Kidney tubule cell (primary cell): Measurements from ENCODE around the gene SYNE4.
A peak's percentile ranks its signal among the peaks of the same experiment; 100 is the strongest.
"Not testable (repeated sequence)": the region's sequence is repeated elsewhere in the genome, so short reads cannot be mapped to it uniquely, and the experiment has no call there.

Experiments
- DNase-seq: peaks from one replicate; pipeline ENCODE4 v3.0.0-alpha.2; 2018; ENCODE audit warnings: low spot score

The SYNE4 gene, protein sequence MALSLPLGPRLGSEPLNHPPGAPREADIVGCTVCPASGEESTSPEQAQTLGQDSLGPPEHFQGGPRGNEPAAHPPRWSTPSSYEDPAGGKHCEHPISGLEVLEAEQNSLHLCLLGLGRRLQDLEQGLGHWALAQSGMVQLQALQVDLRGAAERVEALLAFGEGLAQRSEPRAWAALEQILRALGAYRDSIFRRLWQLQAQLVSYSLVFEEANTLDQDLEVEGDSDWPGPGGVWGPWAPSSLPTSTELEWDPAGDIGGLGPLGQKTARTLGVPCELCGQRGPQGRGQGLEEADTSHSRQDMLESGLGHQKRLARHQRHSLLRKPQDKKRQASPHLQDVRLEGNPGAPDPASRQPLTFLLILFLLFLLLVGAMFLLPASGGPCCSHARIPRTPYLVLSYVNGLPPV

GRCh38 chr19:36008336-36008978, at the start of gene SYNE4:
Gene SYNE4, minus strand, starts transcription at chr19:36008813. Its CDS starts 132 bp downstream, at chr19:36008681.
- DNase-seq: peak; percentile 74

DNA sequence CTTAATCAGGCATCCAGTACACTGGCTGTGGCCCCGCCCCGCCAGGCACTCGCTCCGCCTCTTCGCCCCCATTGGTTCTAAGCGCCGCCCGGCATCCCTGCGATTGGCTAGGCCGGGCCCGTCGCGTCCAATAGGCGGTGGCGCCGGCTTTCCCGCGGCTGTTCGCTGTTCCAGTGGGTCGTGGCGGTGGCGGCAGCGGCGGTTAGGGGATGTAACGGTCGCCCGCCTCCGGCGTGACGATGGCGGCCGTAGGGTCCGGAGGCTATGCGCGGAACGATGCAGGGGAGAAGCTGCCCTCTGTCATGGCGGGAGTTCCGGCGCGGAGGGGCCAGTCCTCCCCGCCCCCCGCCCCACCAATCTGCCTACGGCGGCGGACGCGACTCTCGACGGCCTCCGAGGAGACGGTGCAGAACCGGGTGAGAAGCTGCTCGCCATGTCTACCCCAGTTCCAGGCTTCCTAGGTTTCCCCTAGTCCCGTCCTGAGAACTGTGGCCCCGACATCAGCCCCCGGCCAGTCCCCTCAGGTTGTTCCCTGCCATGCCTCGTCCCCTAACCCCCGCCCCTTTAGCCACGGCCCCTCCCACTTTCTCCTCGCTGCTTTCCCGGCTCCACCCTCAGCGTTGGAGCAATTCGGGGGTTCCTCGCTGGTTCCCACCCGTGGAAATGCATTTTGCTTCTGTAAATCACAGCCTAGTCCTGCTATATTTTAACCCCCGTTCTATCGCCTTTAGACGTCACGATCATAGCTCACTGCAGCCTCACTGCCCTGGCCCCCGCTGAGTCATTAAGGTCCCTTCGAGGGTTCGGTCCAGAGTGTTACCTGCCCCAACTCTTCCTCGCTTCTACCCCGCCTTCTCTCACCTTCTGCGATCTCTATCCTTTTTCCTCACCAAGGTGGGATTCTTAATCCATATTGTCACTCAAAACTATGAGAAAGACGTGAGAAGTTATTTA, 46.4 kb upstream of the SYNE4 start, which contains the start of gene WDR62:
TSS of gene WDR62 (plus strand) at position 165 of the 954 bp plus-strand sequence. CDS start at position 240, 75 bp downstream.
- DNase-seq: peak; percentile 93

DNA sequence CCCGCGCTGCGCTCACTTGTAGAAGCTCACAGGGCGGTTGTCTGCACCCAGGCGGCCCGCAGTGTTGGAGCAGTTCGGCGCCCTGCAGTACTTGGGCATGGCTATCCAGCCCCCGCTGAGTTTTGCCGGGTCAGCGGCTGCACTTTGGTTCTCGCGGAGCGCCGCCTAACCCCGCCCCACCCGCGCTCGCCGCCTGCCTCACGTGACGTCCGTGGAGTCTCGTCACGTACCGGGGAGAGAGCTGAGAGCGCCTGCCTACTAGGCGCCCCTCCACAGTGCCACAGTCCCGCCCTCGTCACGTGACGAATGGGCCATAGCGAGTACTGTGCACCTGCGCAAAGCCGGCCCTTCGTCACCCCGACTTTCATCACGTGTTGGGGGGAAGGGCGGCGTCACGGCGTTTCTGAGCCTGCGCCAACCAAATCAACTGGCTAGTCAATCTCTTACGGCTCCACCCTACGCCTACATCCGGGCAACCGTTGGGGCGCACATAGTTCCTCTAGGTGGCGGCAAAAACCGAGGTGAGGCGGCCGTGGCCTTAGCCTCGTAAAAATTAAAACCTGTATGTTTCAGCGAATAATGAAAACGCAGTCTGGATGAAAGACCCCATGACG, 45.6 kb upstream of the SYNE4 start, which contains the start of gene THAP8:
TSS of gene THAP8 (minus strand) at position 167 of the 614 bp plus-strand sequence. CDS start at position 99, 68 bp downstream.
- DNase-seq: peak; percentile 99

- DNase-seq: no peak
These were observed 43.0 kb upstream of the SYNE4 start for GRCh38 chr19:36051637-36052036.

GRCh38 chr19:36051236-36051635, 42.6 kb upstream of the SYNE4 start:
- DNase-seq: no peak

GRCh38 chr19:36049080-36049698, 40.6 kb upstream of the SYNE4 start:
- peak; percentile 25 for DNase-seq

DNA sequence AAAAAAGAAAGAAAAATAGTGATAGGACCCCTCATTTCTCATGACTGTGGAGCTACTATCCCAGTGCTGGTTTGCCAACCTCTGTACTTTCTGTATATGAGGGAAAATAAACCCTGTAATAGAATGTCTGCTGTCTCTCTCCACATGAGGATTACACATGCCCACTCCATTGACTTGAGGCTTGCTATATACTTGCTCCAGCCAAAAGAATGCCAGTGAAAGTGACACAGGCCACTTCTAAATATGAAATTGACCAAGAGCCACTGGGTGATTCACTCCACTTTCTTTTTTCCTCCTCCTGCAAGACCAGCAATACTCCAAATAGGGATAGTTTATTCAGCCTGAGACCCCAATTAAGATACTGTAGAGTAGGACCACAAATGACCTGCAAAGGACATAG, 39.2 kb upstream of the SYNE4 start:
- DNase-seq: no peak

DNA sequence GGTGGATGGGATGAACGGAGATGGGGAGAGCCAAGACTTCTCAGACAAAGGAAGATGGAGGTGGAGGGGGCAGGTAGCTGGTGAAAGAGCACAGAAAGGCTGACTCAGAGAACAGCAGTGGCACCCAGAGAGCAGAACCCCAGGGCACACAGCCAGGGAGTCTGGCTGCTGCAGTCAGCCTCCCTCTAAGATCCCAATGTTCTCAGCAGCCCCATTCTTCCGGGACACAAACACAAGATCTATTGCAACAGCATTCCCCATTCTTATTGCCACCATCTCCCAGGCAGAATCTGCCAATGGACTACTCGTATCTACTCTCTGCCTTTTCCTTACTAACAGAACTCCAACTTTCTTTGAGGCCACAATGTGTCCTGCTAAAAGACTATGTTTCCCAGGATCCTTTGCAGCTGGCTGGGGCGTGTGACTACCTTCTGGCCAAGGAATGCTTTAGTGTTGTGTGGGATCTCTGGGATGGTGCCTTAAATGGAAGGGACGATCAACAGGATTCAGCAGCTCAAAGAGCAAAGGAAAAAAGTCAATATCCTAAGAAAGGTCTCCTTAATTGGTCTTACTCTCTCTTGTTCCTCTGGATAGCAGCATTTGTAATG, 37.9 kb upstream of the SYNE4 start:
- no peak for DNase-seq

GRCh38 chr19:36043952-36044351, 35.3 kb upstream of the SYNE4 start:
- no peak for DNase-seq

GRCh38 chr19:36041831-36042230, 33.2 kb upstream of the SYNE4 start:
- peak; percentile 72 for DNase-seq

- not testable (repeated sequence) for DNase-seq
These were observed 32.5 kb upstream of the SYNE4 start for GRCh38 chr19:36041092-36041491.

- no peak for DNase-seq
These were observed 31.9 kb upstream of the SYNE4 start for GRCh38 chr19:36040495-36040894.

DNA sequence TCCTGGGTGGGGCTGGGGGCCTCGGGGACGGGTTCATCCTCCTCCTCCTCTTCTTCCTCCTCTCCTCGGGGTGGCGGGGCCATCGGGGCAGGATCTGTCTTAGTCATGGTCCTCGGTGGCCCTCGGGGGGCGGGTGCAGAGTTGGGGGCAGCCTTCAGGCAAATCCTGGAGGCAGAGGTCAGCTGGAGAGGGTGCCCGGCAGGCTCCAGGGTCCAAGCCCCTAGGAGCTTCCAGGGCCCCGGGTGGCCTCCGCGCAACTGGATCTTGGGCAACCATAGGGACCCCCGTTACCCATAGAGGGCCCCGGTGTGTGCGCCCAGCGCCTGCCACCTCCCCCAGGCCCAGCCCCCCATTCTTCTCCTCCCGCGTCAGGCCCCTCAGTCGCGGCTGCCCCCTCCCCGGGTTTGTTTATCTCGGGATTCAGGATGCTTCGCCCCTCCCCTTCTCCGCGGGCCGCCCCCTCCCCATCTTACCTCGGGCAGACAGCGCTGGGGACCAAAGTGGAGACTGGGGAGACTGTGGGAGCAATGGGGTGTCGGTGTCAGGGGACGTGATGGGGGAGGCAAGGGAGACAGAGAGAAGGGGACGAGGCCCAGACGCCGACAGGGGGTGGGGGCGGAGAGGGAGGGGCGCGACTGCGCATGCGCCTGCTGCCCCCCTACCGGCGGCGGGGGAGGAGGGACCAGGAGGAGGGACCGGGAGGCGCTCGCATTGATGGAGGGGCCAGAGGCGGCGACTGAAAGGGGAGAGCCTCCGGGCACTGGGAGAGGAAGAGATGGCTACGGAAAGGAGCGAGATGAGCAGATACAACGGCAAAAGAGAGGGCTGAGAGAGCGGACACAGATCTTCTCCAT, 23.9 kb upstream of the SYNE4 start, which contains the start of gene CLIP3:
TSS of gene CLIP3 (minus strand) at position 623 of the 854 bp plus-strand sequence. CDS start at position 107, 516 bp downstream.
- peak; percentile 25 for DNase-seq

- DNase-seq: no peak
These were observed 22.7 kb upstream of the SYNE4 start for GRCh38 chr19:36031308-36031707.

DNA sequence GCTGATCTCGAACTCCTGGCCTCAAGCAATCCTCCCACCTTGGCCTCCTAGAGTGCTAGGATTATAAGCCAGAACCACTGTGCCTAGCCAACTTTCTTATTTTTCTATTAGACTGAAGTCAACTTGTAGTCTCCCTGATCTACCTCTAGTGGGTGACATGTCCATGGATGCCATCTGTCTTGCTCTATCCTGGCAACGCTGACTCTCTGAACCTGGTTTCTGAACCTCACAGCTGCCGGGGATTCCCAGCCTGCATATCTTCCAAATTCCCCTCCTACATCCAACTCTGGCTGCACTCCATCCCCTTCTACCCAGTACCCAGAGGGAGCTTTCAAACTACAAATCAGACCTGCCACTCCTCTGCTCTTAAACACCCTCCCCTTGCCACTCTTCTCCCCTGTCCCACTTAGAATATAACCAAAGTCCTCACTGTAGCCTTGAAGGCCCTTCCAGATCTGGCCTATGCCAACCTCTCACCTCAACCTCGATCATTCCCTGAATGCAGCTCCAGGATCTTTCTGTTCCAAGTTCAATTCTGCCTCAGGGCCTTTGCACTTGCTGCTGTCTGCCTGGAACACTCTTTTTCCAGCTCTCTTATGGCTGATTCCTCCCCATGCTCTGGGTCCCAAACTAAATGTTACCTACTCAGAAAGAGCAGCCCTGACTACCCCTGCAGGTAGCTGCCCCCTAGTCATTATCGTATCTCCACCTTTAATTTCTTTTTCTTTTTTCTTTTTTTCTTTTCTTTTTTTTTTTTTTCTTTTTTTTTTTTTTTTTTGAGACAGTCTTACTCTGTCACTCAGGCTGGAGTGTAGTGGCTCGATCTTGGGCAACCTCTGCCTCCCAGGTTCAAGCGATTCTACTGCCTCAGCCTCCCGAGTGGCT, 21.9 kb upstream of the SYNE4 start:
- peak; percentile 61 for DNase-seq

DNA sequence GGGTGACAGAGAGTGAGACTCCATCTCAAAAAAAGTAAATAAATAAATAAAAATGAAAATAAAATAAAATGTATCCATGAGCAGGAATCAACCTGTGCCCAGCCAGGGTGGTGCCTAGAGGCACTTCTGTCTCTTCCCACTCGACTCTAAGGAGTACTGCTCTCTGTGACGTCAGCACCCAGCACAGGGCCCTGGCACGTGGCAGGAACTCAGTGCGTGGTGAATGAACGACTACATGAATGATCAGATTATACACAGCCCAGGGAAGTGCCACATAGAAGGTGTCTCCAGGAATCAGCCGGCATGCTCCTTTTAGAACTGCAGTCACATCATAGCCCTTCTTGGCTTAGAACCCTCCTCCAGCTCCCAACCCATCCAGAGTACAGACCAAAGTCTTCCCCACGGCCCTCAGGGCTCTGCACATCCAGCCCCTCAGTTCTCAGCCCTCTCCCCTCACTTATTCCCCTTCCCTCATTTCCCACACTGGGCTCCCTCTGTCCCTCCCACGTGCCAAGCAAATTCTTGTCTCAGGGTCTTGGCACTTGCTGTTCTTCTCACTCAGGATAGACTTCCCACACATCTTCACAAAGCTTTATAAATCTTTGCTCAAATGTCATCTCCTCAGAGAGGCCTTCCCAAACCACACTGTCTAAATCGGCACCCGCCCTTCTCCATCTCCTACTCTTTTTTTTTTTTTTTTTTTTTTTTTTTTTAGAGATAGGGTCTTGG, 19.9 kb upstream of the SYNE4 start:
- no peak for DNase-seq

GRCh38 chr19:36027696-36028095, 19.1 kb upstream of the SYNE4 start:
- DNase-seq: no peak
